Stimulated activated CD4-positive, alpha-beta T cell treated with anti-CD3 and anti-CD28 coated beads, Interleukin-12 subunit alpha, Interleukin-12 subunit beta, amount 100 ng/mL, for 48 hours (primary cell): ENCODE measurements around the gene DKK2.
"Not testable (repeated sequence)": the region's sequence is repeated elsewhere in the genome, so short reads cannot be mapped to it uniquely, and the experiment has no call there.

Source experiments
- DNase-seq, 3 donors: peaks; one replicate each; pipeline ENCODE4 v3.0.0-alpha.2; 2020; ENCODE audit warnings: low read depth in 2 of 3, low spot score in 1 of 3

The DKK2 gene

DNA sequence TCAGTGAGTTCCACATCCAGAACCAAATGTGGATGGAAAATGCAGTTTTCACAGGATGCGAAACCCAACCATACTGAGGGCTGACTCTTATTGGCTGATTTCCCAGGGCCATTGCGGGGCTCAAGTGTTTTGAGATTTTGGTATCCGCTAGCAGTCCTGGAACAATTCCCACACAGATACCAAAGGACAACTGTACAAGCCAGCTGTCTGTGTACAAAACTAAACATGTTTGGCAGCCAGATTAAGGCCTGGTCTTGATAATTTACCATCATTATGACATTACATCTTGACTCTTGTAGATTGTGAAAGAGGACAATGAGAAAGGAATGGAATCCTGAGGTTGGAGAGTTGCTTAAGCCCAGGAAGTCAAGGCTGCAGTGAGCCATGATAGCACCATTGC is 121.9 kb downstream of the DKK2 start:
- DNase-seq = no peak

- DNase-seq = no peak
These were observed 126.5 kb downstream of the DKK2 start for GRCh38 chr4:106909486-106910188.

- not testable (repeated sequence) for DNase-seq
These were observed 128.1 kb downstream of the DKK2 start for GRCh38 chr4:106908049-106908448.

- no peak for DNase-seq
These were observed 128.9 kb downstream of the DKK2 start for GRCh38 chr4:106907216-106907615.

GRCh38 chr4:106906728-106907127 is 129.4 kb downstream of the DKK2 start:
- DNase-seq = no peak

DNA sequence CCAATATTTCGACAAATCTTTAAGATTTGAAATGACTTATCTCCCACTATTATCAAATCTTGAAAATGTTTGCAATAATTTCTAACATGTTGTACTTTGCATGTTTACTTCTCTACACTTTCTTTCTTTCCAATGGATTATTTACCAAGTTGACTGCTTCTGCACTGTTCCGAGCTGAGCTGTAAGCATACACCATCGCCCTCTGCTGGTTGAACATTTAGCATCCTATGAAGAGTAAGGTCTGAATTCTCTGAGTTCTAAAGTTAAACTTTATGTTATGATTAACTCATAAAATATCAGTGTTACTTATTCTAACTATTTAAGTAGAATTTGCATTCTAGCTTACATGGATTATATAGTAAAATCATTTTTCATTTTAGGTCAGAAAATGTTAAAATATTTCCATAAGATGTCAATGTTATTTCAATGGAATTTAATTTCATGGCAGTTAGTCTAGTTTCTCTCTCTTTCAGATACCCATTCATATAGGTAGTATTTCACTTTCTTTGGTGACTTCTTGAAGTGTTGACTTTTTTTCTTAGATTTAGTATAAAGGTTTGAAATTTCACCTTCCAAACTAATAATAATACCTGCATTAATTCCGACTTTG is 137.4 kb downstream of the DKK2 start:
- peak; percentile 0 to 28 (median 3) for DNase-seq

DNA sequence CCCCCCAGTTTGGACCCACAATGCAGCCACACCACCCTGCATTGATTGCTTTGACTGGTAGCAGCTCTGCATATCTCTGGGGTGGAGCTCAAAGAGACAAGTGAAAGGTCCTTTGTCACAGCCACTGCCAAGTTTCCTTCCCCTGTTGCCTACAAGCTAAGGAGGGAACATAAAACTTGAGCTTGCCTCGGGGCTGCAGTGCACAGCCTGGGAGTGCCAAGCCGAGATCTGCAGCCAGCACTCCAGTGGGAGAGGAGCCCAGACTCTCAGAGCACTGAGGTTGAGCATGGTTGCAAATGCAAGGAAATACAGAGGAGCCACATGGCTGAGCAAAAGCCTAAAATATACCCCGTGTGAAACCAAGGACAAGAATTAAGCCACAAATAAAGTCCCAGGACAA is 142.2 kb downstream of the DKK2 start:
- DNase-seq = no peak

GRCh38 chr4:106893395-106893881 is 142.7 kb downstream of the DKK2 start:
- no peak for DNase-seq

DNA sequence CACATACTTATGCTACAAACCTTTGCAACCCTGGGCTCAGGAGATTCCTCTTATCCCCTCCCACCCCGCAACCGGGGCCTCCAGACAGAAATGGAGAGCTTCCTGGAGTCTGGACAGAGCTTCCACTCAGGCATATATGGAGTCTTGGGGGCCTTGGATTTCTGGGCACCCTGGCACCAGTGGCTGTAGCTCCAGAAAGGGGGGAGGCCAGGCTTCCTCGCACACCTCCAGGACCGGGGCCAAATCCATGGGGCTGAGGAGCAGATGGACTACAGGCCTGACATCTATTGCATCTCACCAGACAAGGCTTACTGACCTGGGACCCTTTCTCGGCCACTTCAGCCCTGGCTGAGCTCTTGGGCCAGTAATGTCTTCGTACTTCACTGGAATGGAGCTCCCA is 143.3 kb downstream of the DKK2 start:
- no peak for DNase-seq

DNA sequence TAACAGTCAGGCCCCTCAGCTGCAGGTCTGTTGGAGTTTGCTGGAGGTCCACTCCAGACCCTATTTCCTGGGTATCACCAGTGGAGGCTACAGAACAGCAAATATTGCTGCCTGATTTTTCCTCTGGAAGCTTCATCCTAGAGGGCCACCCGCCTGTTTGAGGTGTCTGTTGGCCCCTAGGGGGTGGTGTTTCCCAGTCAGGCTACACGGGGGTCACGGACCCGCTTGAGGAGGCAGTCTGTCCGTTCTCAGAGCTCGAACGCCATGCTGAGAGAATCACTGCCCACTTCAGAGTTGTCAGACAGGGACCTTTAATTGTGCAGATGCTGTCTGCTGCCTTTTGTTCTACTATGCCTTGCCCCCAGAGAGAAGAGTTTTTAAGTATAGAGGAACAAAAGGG is 160.8 kb downstream of the DKK2 start:
- DNase-seq = no peak
